BLaER1 treated with 17β-estradiol and CSF1 and Interleukin-3, amounts not matched to agents 10 nM and 100 nM (cell line): ENCODE measurements around the gene C9orf72.

ENCODE experiments used
- H3K27ac ChIP-seq, 11 experiments: shearing (Covaris generic); formaldehyde crosslinking; 2 replicates each; pipeline ENCODE4 v1.8.1; 2022
- H3K27me3 ChIP-seq, 11 experiments: shearing (Covaris generic); formaldehyde crosslinking; 2 replicates each; pipeline ENCODE4 v1.8.1; 2022
- H3K36me3 ChIP-seq, 11 experiments: shearing (Covaris generic); formaldehyde crosslinking; 2 replicates each; pipeline ENCODE4 v1.8.1; 2022
- H3K4me1 ChIP-seq, 10 experiments: shearing (Covaris generic); formaldehyde crosslinking; 2 replicates each; pipeline ENCODE4 v1.8.1; 2022
- H3K4me2 ChIP-seq, 11 experiments: shearing (Covaris generic); formaldehyde crosslinking; 2 replicates each; pipeline ENCODE4 v1.8.1; 2022
- H3K4me3 ChIP-seq, 10 experiments: shearing (Covaris generic); formaldehyde crosslinking; 2 replicates each; pipeline ENCODE4 v1.8.1; 2022
- H3K9ac ChIP-seq, 11 experiments: shearing (Covaris generic); formaldehyde crosslinking; 2 replicates each; pipeline ENCODE4 v1.8.1; 2022
- H3K9me3 ChIP-seq, 11 experiments: shearing (Covaris generic); formaldehyde crosslinking; replicated peaks in 1 of 11; 2 replicates each; pipeline ENCODE4 v1.8.1; 2022
- H4K20me1 ChIP-seq, 11 experiments: shearing (Covaris generic); formaldehyde crosslinking; 2 replicates each; pipeline ENCODE4 v1.8.1; 2022
- Cebpa-rat ChIP-seq, 11 experiments: shearing (Covaris generic); IDR thresholded peaks; 2 replicates each; pipeline ENCODE4 v1.8.1; 2022

The C9orf72 gene

GRCh38 chr9:27602142-27602861, 29.0 kb upstream of the C9orf72 start:
- no peak overlapping the region for H3K4me3 ChIP-seq
- no peak overlapping the region for H3K9ac ChIP-seq
- TF ChIP-seq Cebpa-rat (IDR thresholded peaks at IDR 0.05): no peak
- no peaks in the 10 kb centered on the region for H3K36me3 ChIP-seq
- H4K20me1 ChIP-seq: no peaks in the 10 kb centered on the region
- no peaks in the 10 kb centered on the region for H3K27me3 ChIP-seq
- peak overlapping the region in 2 of 11 experiments; percentile 30 to 83; a peak in 4 of 22 replicates for H3K4me2 ChIP-seq
- peaks cover 0 to 51% (median 9%) of the 10 kb centered on the region in 10 experiments; a peak in 10 of 20 replicates for H3K4me1 ChIP-seq
- peak overlapping the region in 1 of 11 experiments; percentile 41; a peak in 1 of 22 replicates for H3K27ac ChIP-seq
- H3K9me3 ChIP-seq: no peaks in the 10 kb centered on the region

- Histone ChIP-seq H3K27me3 (no peaks in the 10 kb centered on the region), H3K9ac (no peak overlapping the region), H3K27ac (peak overlapping the region in 2 of 11 experiments; percentile 41 to 94; a peak in 2 of 22 replicates), H3K36me3 (no peaks in the 10 kb centered on the region), H4K20me1 (no peaks in the 10 kb centered on the region), H3K4me2 (peak overlapping the region in 3 of 11 experiments; percentile 83 to 92 (median 83); a peak in 4 of 22 replicates), H3K4me3 (no peak overlapping the region), H3K4me1 (peaks cover 0 to 51% (median 9%) of the 10 kb centered on the region in 10 experiments; a peak in 10 of 20 replicates), H3K9me3 (no peaks in the 10 kb centered on the region)
- TF ChIP-seq Cebpa-rat (IDR thresholded peaks at IDR 0.05): no peak
Observed at GRCh38 chr9:27601396-27601795, 28.1 kb upstream of the C9orf72 start.

- Histone ChIP-seq H3K4me1 (peaks cover 0 to 51% (median 9%) of the 10 kb centered on the region in 10 experiments; a peak in 10 of 20 replicates), H3K36me3 (no peaks in the 10 kb centered on the region), H3K9me3 (no peaks in the 10 kb centered on the region), H3K27ac (peak overlapping the region in 5 of 11 experiments; percentile 40 to 94 (median 70); a peak in 10 of 22 replicates), H3K9ac (peak overlapping the region in 3 of 11 experiments; percentile 51 to 82 (median 72); a peak in 4 of 22 replicates), H3K4me2 (peak overlapping the region in 5 of 11 experiments; percentile 27 to 92 (median 83); a peak in 10 of 22 replicates), H3K27me3 (no peaks in the 10 kb centered on the region), H3K4me3 (no peak overlapping the region), H4K20me1 (no peaks in the 10 kb centered on the region)
- peak in 1 of 11 experiments; percentile 16; a peak in 1 of 22 replicates for TF ChIP-seq Cebpa-rat (IDR thresholded peaks at IDR 0.05)
Observed at GRCh38 chr9:27600256-27600655, 27.0 kb upstream of the C9orf72 start.

GRCh38 chr9:27599870-27600238, 26.6 kb upstream of the C9orf72 start:
- Histone ChIP-seq H3K4me1 (peaks cover 0 to 51% (median 9%) of the 10 kb centered on the region in 10 experiments; a peak in 10 of 20 replicates), H3K27me3 (no peaks in the 10 kb centered on the region), H3K36me3 (no peaks in the 10 kb centered on the region), H3K9ac (peak overlapping the region in 3 of 11 experiments; percentile 51 to 82 (median 72); a peak in 4 of 22 replicates), H4K20me1 (no peaks in the 10 kb centered on the region), H3K4me2 (peak overlapping the region in 5 of 11 experiments; percentile 27 to 92 (median 83); a peak in 10 of 22 replicates), H3K9me3 (no peaks in the 10 kb centered on the region), H3K4me3 (no peak overlapping the region), H3K27ac (peak overlapping the region in 5 of 11 experiments; percentile 40 to 94 (median 70); a peak in 10 of 22 replicates)
- no peak for TF ChIP-seq Cebpa-rat (IDR thresholded peaks at IDR 0.05)

GRCh38 chr9:27599102-27599869, 26.0 kb upstream of the C9orf72 start:
- Histone ChIP-seq H3K36me3 (no peaks in the 10 kb centered on the region), H4K20me1 (no peaks in the 10 kb centered on the region), H3K4me1 (peaks cover 0 to 51% (median 9%) of the 10 kb centered on the region in 10 experiments; a peak in 10 of 20 replicates), H3K9ac (peak overlapping the region in 3 of 11 experiments; percentile 51 to 82 (median 72); a peak in 4 of 22 replicates), H3K4me2 (peak overlapping the region in 5 of 11 experiments; percentile 27 to 92 (median 83); a peak in 9 of 22 replicates), H3K4me3 (no peak overlapping the region), H3K27ac (peak overlapping the region in 5 of 11 experiments; percentile 43 to 94 (median 70); a peak in 9 of 22 replicates), H3K9me3 (no peaks in the 10 kb centered on the region), H3K27me3 (no peaks in the 10 kb centered on the region)
- TF ChIP-seq Cebpa-rat (IDR thresholded peaks at IDR 0.05): peak in 2 of 11 experiments; percentile 43 to 44; a peak in 2 of 22 replicates

GRCh38 chr9:27595733-27596132, 22.5 kb upstream of the C9orf72 start:
- Histone ChIP-seq H3K36me3 (no peaks in the 10 kb centered on the region), H3K27ac (no peak overlapping the region), H3K27me3 (no peaks in the 10 kb centered on the region), H4K20me1 (no peaks in the 10 kb centered on the region), H3K9ac (no peak overlapping the region), H3K4me2 (no peak overlapping the region), H3K9me3 (peaks cover 0 to 13% (median 0%) of the 10 kb centered on the region in 11 experiments; a peak in 8 of 22 replicates), H3K4me1 (peaks cover 0 to 30% (median 9%) of the 10 kb centered on the region in 10 experiments; a peak in 10 of 20 replicates), H3K4me3 (no peak overlapping the region)
- TF ChIP-seq Cebpa-rat (IDR thresholded peaks at IDR 0.05): no peak

- H3K36me3 ChIP-seq: no peaks in the 10 kb centered on the region
Observed at GRCh38 chr9:27591672-27592071, 18.4 kb upstream of the C9orf72 start.

GRCh38 chr9:27591093-27591492, 17.8 kb upstream of the C9orf72 start:
- H3K4me2 ChIP-seq: peak overlapping the region in 1 of 11 experiments; percentile 9; a peak in 1 of 22 replicates
- 0 out of 22 replicates have a peak overlapping the region, but pooled peaks of 1 of the 11 experiments have one; percentile 13 for H3K27ac ChIP-seq
- no peaks in the 10 kb centered on the region for H3K36me3 ChIP-seq
- TF ChIP-seq Cebpa-rat (IDR thresholded peaks at IDR 0.05): peak in 1 of 11 experiments; percentile 12; a peak in 1 of 22 replicates
- peaks cover 6 to 32% (median 14%) of the 10 kb centered on the region in 10 experiments; a peak in 16 of 20 replicates for H3K4me1 ChIP-seq
- no peak overlapping the region for H3K9ac ChIP-seq
- no peak overlapping the region for H3K4me3 ChIP-seq
- H3K9me3 ChIP-seq: peaks cover 0 to 27% (median 4%) of the 10 kb centered on the region in 11 experiments; a peak in 10 of 22 replicates
- H4K20me1 ChIP-seq: no peaks in the 10 kb centered on the region
- H3K27me3 ChIP-seq: no peaks in the 10 kb centered on the region

More at GRCh38 chr9:27591672-27592071, 18.4 kb upstream of the C9orf72 start:
- no peak for TF ChIP-seq Cebpa-rat (IDR thresholded peaks at IDR 0.05)
- H3K9me3 ChIP-seq: peaks cover 0 to 27% (median 4%) of the 10 kb centered on the region in 11 experiments; a peak in 10 of 22 replicates
- no peak overlapping the region for H3K4me2 ChIP-seq
- H3K27me3 ChIP-seq: no peaks in the 10 kb centered on the region
- H3K4me1 ChIP-seq: peaks cover 6 to 27% (median 12%) of the 10 kb centered on the region in 10 experiments; a peak in 15 of 20 replicates
- no peak overlapping the region for H3K9ac ChIP-seq
- H3K4me3 ChIP-seq: no peak overlapping the region
- H3K27ac ChIP-seq: no peak overlapping the region
- H4K20me1 ChIP-seq: no peaks in the 10 kb centered on the region
